ENCODE results near the gene IVNS1ABP. TPM values are rescaled to one million over a fixed set of nuclear protein-coding genes. Genes with fewer than 3 reads are reported as not detected.
"Not testable (repeated sequence)": the region's sequence is repeated elsewhere in the genome, so short reads cannot be mapped to it uniquely, and the experiment has no call there.

IVNS1ABP gene
- total RNA-seq, result 100 to 1,000 TPM; 133 to 134 TPM

- Mint-ChIP-seq H3K4me1 (ENCODE audit: low read depth) (peaks cover 49% of the 10 kb centered on the region), H3K9me3 (peaks cover 5% of the 10 kb centered on the region), H3K4me3 (peak within 1 kb of the TSS; percentile 92), H3K27ac (peak within 1 kb of the TSS; percentile 99), H3K36me3 (peaks cover 21% of the 10 kb centered on the region), H3K27me3 (no peaks in the 10 kb centered on the region)
- ChIA-PET CTCF (interaction anchor here (0.9 to 4.4 kb wide), 9 partner anchors 19 to 362 kb away, joined by 3 to 27 read pairs (median 6); no protein-coding TSS in a partner anchor), POLR2A (interaction anchor here (0.6 to 2.9 kb wide), 17 partner anchors 11 to 1756 kb away, joined by 3 to 15 read pairs (median 4); partner anchors contain the start of gene SWT1)
- intact Hi-C loops (cut with micrococcal nuclease), result loop anchor here (1.0 to 10.0 kb wide), 16 partner anchors 22 to 1058 kb away; partner anchors contain the start of genes ODR4, RNF2, SWT1 and TPR
- peak; percentile 98 for DNase-seq
Observed at GRCh38 chr1:185317034-185317885, at the start of gene IVNS1ABP. IVNS1ABP (minus strand) TSS chr1:185317243; CDS start chr1:185309493, 7,750 bp downstream.

GRCh38 chr1:185365951-185366350 lies 48.9 kb upstream of the IVNS1ABP start:
- H3K9me3 Mint-ChIP-seq, result peaks cover 17% of the 10 kb centered on the region
- no peak overlapping the region for H3K27ac Mint-ChIP-seq
- H3K4me1 Mint-ChIP-seq (ENCODE audit: low read depth), result no peaks in the 10 kb centered on the region
- peaks cover 8% of the 10 kb centered on the region for H3K36me3 Mint-ChIP-seq
- no peaks in the 10 kb centered on the region for H3K27me3 Mint-ChIP-seq
- intact Hi-C loops (cut with micrococcal nuclease), result no loop called here
- POLR2A ChIA-PET, result no interaction called here
- no peak overlapping the region for H3K4me3 Mint-ChIP-seq
- DNase-seq, result no peak
- CTCF ChIA-PET, result no interaction called here

GRCh38 chr1:185364528-185364927 lies 47.5 kb upstream of the IVNS1ABP start:
- H3K27me3 Mint-ChIP-seq; H3K4me3 Mint-ChIP-seq; DNase-seq; CTCF ChIA-PET; intact Hi-C loops (cut with micrococcal nuclease); H3K4me1 Mint-ChIP-seq (ENCODE audit: low read depth); H3K36me3 Mint-ChIP-seq; POLR2A ChIA-PET; H3K27ac Mint-ChIP-seq: not testable (repeated sequence)
- H3K9me3 Mint-ChIP-seq, result peaks cover 19% of the 10 kb centered on the region

- Mint-ChIP-seq H3K9me3 (peaks cover 19% of the 10 kb centered on the region), H3K27me3 (peaks cover 2% of the 10 kb centered on the region), H3K4me3 (no peak overlapping the region), H3K27ac (no peak overlapping the region), H3K36me3 (peaks cover 8% of the 10 kb centered on the region), H3K4me1 (ENCODE audit: low read depth) (no peaks in the 10 kb centered on the region)
- no peak for DNase-seq
- CTCF ChIA-PET, result interaction anchor here (0.9 kb wide), 1 partner anchor 233 kb away, joined by 3 read pairs; no protein-coding TSS in a partner anchor
- POLR2A ChIA-PET, result no interaction called here
- intact Hi-C loops (cut with micrococcal nuclease), result no loop called here
Observed at GRCh38 chr1:185363205-185363604, 46.2 kb upstream of the IVNS1ABP start.

- Mint-ChIP-seq H3K9me3 (peaks cover 19% of the 10 kb centered on the region), H3K4me1 (ENCODE audit: low read depth) (no peaks in the 10 kb centered on the region), H3K36me3 (peaks cover 8% of the 10 kb centered on the region), H3K27me3 (peaks cover 2% of the 10 kb centered on the region), H3K27ac (no peak overlapping the region), H3K4me3 (no peak overlapping the region)
- DNase-seq, result no peak
- intact Hi-C loops (cut with micrococcal nuclease), result no loop called here
- ChIA-PET CTCF (no interaction called here), POLR2A (no interaction called here)
Observed at GRCh38 chr1:185360714-185361113, 43.7 kb upstream of the IVNS1ABP start.

GRCh38 chr1:185358957-185359356 lies 41.9 kb upstream of the IVNS1ABP start:
- CTCF ChIA-PET, result no interaction called here
- Mint-ChIP-seq H3K4me3 (no peak overlapping the region), H3K36me3 (peaks cover 8% of the 10 kb centered on the region), H3K27me3 (peaks cover 2% of the 10 kb centered on the region), H3K9me3 (peaks cover 19% of the 10 kb centered on the region), H3K4me1 (ENCODE audit: low read depth) (no peaks in the 10 kb centered on the region), H3K27ac (no peak overlapping the region)
- POLR2A ChIA-PET, result no interaction called here
- DNase-seq, result no peak
- intact Hi-C loops (cut with micrococcal nuclease), result no loop called here

GRCh38 chr1:185355947-185356346 lies 38.9 kb upstream of the IVNS1ABP start:
- no peak overlapping the region for H3K27ac Mint-ChIP-seq
- no peak overlapping the region for H3K4me3 Mint-ChIP-seq
- peaks cover 2% of the 10 kb centered on the region for H3K27me3 Mint-ChIP-seq
- POLR2A ChIA-PET, result no interaction called here
- no peak for DNase-seq
- peaks cover under 1% of the 10 kb centered on the region for H3K36me3 Mint-ChIP-seq
- intact Hi-C loops (cut with micrococcal nuclease), result no loop called here
- H3K9me3 Mint-ChIP-seq, result peaks cover 2% of the 10 kb centered on the region
- CTCF ChIA-PET, result no interaction called here
- no peaks in the 10 kb centered on the region for H3K4me1 Mint-ChIP-seq (ENCODE audit: low read depth)

- no peak overlapping the region for H3K4me3 Mint-ChIP-seq
- POLR2A ChIA-PET, result no interaction called here
- H3K36me3 Mint-ChIP-seq, result no peaks in the 10 kb centered on the region
- no peaks in the 10 kb centered on the region for H3K4me1 Mint-ChIP-seq (ENCODE audit: low read depth)
- CTCF ChIA-PET, result no interaction called here
- no peak overlapping the region for H3K27ac Mint-ChIP-seq
- no peaks in the 10 kb centered on the region for H3K9me3 Mint-ChIP-seq
- no peak for DNase-seq
- intact Hi-C loops (cut with micrococcal nuclease), result no loop called here
- no peaks in the 10 kb centered on the region for H3K27me3 Mint-ChIP-seq
Observed at GRCh38 chr1:185353124-185353523, 36.1 kb upstream of the IVNS1ABP start.

GRCh38 chr1:185351734-185352466 lies 34.9 kb upstream of the IVNS1ABP start:
- ChIA-PET CTCF (no interaction called here), POLR2A (no interaction called here)
- H3K27ac Mint-ChIP-seq, result no peak overlapping the region
- no peak for DNase-seq
- no peaks in the 10 kb centered on the region for H3K27me3 Mint-ChIP-seq
- H3K9me3 Mint-ChIP-seq, result no peaks in the 10 kb centered on the region
- H3K36me3 Mint-ChIP-seq, result no peaks in the 10 kb centered on the region
- H3K4me3 Mint-ChIP-seq, result no peak overlapping the region
- no peaks in the 10 kb centered on the region for H3K4me1 Mint-ChIP-seq (ENCODE audit: low read depth)
- intact Hi-C loops (cut with micrococcal nuclease), result no loop called here

- ChIA-PET POLR2A (no interaction called here), CTCF (no interaction called here)
- intact Hi-C loops (cut with micrococcal nuclease), result no loop called here
- Mint-ChIP-seq H3K9me3 (no peaks in the 10 kb centered on the region), H3K27ac (no peak overlapping the region), H3K27me3 (no peaks in the 10 kb centered on the region), H3K4me3 (no peak overlapping the region), H3K4me1 (ENCODE audit: low read depth) (peaks cover 1% of the 10 kb centered on the region), H3K36me3 (no peaks in the 10 kb centered on the region)
- DNase-seq, result no peak
Observed at GRCh38 chr1:185350027-185350442, 33.0 kb upstream of the IVNS1ABP start.

- CTCF ChIA-PET, result no interaction called here
- Mint-ChIP-seq H3K36me3 (no peaks in the 10 kb centered on the region), H3K9me3 (no peaks in the 10 kb centered on the region), H3K4me1 (ENCODE audit: low read depth) (peaks cover 1% of the 10 kb centered on the region), H3K27ac (no peak overlapping the region), H3K4me3 (no peak overlapping the region), H3K27me3 (no peaks in the 10 kb centered on the region)
- no peak for DNase-seq
- intact Hi-C loops (cut with micrococcal nuclease), result no loop called here
- POLR2A ChIA-PET, result no interaction called here
Observed at GRCh38 chr1:185349556-185349955, 32.5 kb upstream of the IVNS1ABP start.

- no peaks in the 10 kb centered on the region for H3K9me3 Mint-ChIP-seq
- no peak overlapping the region for H3K4me3 Mint-ChIP-seq
- DNase-seq, result no peak
- no peak overlapping the region for H3K27ac Mint-ChIP-seq
- H3K36me3 Mint-ChIP-seq, result no peaks in the 10 kb centered on the region
- no peaks in the 10 kb centered on the region for H3K27me3 Mint-ChIP-seq
- ChIA-PET POLR2A (no interaction called here), CTCF (no interaction called here)
- H3K4me1 Mint-ChIP-seq (ENCODE audit: low read depth), result peaks cover 1% of the 10 kb centered on the region
- intact Hi-C loops (cut with micrococcal nuclease), result no loop called here
Observed at GRCh38 chr1:185348985-185349384, 31.9 kb upstream of the IVNS1ABP start.
